CD1c-positive myeloid dendritic cell (primary cell): ENCODE data around the gene ATP2C1.
A peak's percentile ranks its signal among the peaks of the same experiment; 100 is the strongest.
"Not testable (repeated sequence)": the region's sequence is repeated elsewhere in the genome, so short reads cannot be mapped to it uniquely, and the experiment has no call there.

Source experiments
- DNase-seq: peaks from one replicate; pipeline ENCODE4 v3.0.0-alpha.2; 2016; ENCODE audit errors: extremely low spot score

ATP2C1 gene

DNA sequence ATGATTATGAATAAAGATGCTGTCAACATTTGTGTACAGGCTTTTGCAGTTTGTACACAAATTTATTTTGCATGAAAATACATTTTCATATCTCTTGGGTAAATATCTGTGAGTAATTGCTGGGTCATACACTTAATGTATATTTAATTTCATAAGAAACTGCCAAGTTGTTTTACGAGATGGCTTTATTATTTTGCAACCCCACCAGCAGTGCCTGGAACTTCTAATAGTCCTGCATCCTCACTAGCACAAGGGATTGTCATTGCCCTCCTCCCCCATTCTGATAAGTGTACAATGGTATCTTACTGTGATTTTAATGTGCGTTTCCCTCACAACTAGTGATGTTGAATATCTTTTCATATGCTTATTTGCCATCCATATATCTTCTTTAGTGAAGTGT lies 87.6 kb downstream of the ATP2C1 start:
- no peak for DNase-seq

DNA sequence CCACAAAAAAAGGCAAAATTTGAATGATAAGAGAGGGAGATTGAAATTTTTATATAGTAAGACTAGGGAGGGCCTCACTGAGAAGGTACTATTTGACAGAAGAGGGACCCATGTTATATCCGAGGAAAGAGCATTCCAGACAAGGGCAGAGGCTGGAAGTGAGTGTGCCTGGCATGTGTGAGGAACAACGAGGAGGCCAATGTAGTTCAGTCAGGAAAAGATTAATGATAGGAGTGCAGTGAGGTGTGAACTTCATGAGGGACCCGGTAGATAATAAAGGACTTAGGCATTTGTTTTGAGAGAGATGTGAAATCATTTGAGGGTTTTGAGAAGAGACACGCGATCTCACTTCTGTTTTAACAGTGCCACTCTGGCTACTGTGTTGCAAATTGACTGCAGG lies 96.4 kb downstream of the ATP2C1 start:
- DNase-seq, result no peak

DNA sequence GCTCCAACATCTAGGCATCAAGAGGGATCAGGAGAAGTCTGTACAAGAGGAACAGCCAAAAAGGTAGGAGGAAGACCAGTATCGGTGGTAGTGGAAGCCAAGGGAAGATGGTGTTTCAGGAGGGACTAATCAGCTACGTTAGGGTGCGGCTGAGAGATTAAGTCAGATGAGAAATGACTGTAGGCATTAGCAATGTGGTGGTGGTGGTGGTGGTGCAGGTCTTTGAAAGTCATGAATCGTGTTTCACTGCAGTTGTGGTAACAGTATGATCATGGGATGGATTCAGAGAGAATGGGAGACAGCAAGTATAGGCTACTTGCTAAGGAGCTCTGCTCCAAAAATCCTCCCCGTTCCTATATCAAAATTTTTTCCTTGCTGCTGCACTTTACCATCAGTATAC lies 97.2 kb downstream of the ATP2C1 start:
- DNase-seq, result no peak

DNA sequence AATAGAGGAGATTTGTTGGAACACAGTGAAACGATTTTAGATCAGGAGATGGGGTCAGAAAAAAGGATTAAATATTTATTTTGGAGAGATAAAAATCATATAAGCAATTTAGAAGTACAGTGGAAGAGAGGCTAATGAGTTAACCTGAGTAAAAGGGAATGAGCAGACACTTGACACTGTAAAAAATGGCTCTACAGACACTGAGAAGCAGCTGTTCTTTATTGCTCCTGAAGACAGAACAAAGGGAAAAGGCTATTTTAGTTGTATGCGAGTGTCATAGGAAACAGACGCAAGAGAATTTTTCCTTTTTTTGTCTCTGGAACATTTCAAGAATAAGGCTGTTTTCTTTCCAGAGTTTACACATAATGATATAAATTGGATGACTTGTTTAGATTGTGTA lies 98.5 kb downstream of the ATP2C1 start:
- no peak for DNase-seq

DNA sequence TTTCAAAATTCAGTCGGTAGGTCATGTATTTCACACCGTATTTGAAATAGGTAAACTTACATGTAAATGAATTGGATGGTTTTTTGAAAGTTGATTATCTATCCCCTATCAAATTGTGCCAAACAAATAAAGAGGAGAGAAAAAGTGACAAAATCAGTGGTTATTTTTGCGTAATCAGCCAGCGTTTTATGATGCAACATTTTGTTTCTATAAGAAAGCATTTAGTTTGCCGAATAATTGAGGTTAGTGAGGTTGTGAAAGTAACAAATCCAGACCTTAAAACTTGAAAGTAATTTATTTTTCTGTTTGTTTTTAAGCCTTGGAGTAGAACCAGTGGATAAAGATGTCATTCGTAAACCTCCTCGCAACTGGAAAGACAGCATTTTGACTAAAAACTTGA lies 103.4 kb downstream of the ATP2C1 start:
- DNase-seq, result peak; percentile 20

DNA sequence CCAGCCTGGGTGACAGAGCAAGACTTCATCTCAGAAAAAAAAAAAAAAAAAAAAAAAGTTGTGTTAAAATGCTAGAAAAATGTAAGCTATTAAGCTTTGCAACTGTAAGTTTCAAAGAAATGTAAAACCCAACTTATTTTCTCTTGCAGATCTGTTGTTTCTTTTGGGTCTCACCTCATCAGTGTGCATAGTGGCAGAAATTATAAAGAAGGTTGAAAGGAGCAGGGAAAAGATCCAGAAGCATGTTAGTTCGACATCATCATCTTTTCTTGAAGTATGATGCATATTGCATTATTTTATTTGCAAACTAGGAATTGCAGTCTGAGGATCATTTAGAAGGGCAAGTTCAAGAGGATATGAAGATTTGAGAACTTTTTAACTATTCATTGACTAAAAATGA lies 107.2 kb downstream of the ATP2C1 start:
- no peak for DNase-seq

DNA sequence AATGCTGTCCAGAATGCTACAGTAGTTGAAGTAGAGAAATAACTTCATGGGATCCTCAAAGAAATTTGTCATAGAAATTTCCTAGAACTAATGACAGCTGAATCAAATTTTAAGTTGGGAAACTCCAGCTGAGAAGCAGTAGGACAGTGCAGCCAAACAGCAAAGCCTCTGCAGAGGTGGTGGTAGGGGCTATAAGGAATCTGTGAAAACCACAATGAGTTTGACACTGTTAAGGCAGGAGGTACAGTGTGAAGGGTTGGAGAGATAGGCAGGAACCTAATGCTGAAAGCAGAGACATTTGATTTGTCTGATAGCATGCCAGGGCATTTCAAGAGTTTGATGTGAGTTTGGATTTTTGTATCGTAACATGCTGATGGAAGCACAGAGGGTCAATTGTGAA lies 110.7 kb downstream of the ATP2C1 start:
- no peak for DNase-seq

DNA sequence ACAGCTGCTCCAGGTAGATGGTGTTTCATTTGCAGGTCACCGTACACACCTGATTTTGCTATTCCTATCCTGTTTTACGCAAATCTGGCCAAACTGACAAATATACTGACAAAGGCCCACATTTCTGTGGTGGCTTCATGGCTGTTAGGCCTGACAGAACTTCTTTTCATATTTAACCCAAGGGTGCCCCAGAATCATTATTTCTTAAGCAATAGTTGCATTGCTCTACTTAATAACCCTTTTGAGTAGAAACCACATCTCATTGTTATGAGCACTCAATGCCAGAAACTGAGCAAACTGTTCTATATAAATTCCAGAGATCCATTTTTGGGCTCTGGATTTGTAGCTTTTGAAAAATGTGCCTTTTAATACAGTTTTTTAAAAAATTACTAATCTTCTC lies 113.4 kb downstream of the ATP2C1 start:
- DNase-seq, result no peak

DNA sequence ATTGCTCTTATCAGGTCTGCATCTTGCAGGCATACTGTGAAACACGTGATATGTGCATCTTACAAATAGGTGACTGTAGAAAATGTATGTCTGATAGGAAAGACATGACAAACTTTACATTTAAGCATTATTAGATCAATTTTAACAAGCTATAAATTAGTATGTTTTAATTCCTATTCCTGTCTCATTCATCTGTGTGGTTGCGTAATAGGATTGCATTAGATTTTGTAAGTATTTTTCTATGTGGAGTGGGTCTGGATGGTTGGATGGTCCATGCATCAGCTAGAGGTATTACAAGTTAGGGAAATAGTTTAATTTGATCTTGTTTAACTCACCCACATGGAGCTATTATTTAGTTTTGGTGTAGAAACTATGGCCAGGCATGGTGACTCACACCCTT lies 113.9 kb downstream of the ATP2C1 start:
- no peak for DNase-seq

DNA sequence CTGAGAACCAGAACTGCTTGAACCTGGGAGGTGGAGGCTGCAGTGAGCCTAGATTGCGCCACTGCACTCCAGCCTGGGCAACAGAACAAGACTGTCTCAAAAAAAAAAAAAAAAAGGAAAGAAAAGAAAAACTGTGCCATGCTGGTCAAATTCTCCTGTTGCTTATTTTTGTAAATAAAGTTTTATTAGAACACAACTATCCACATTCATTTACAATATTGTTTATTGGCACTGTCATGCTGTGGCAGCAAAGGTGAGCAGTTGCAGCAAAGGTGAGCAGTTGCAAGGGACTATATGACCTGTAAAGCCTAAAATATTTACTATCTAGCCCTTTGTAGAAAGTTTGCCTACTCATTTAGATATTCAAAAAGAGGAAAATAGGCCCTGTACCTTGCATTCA lies 114.4 kb downstream of the ATP2C1 start:
- no peak for DNase-seq

DNA sequence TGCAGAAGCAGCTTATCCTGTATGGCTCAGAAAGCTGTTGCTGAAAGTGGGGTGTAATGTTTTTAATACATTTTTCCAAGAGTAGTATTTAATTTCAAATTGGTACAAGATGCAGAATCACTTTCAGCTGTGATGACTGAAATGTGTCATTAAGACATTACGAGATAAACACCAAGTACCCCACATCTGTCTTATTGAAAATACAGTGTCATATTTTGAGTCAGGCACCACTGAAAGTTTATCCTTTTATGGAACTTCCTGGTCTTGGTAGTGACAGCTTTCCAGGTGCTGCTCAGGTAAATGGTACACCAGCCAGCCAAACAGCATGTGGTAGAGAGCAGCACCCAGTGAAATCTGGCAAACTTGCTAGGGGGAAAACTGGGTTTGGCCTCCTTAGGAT lies 115.8 kb downstream of the ATP2C1 start:
- no peak for DNase-seq

DNA sequence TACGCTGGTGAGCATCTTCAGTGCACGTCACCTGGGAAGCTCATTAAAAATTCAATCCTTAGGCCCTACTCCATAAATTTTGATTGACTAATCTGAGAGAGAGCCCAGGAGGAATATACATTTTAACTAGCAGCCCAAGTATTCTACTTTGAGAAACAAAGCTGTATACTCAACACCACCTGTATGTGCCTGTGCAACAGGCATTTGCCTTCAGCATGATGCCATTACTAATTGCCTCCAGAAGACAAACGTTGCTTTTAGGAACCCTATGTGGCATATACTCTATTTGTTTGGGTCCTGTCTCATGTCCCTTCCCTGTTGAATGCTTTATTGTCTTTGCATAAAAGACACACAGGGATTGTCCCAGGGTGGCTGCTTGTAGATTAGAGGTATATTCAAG lies 125.1 kb downstream of the ATP2C1 start:
- no peak for DNase-seq

DNA sequence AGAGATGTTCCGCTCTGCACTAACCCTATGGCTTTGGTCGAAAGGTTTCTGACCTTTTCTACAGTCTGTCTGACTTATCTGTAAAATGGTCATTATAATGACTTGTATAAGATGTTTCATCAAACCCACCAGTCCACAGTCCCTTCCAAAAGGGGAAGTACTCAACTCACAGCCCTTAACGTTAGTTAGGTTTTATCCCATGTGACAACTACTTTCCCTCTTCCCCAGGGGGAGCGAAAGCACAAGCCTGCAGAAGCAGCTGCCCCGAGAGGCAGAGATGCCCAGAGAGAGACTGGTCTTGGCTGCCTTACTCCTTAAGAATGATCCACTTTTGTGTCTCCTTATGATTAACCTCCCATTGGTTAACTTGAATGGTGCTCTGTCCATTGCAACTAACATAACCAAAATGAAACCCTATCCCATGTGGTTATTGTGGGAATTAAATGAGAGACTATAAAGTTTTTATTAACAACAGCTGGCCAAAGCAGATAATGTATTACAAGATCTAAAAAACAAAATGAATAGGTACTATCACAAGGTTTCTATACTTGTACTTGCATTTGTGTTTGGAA lies 126.3 kb downstream of the ATP2C1 start:
- peak; percentile 61 for DNase-seq

DNA sequence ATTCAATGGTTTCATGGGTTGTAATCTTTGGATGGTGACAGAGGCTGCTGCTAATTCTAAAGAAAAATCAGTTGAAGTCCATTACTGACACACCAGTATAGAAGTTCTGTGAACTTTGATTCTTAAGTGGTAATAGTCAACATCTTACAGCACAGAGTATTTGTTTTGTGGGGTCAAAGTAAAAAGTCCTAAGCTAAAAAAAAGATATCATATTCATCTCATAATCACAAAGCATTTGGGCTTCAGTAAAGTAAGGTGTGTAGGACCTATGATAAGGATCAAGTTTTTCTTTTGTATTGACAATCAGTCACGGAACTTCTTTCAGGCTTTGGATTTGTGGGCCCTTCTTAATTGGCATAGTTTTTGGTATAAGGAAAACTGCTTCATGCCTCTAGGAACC lies 131.7 kb downstream of the ATP2C1 start:
- no peak for DNase-seq

DNA sequence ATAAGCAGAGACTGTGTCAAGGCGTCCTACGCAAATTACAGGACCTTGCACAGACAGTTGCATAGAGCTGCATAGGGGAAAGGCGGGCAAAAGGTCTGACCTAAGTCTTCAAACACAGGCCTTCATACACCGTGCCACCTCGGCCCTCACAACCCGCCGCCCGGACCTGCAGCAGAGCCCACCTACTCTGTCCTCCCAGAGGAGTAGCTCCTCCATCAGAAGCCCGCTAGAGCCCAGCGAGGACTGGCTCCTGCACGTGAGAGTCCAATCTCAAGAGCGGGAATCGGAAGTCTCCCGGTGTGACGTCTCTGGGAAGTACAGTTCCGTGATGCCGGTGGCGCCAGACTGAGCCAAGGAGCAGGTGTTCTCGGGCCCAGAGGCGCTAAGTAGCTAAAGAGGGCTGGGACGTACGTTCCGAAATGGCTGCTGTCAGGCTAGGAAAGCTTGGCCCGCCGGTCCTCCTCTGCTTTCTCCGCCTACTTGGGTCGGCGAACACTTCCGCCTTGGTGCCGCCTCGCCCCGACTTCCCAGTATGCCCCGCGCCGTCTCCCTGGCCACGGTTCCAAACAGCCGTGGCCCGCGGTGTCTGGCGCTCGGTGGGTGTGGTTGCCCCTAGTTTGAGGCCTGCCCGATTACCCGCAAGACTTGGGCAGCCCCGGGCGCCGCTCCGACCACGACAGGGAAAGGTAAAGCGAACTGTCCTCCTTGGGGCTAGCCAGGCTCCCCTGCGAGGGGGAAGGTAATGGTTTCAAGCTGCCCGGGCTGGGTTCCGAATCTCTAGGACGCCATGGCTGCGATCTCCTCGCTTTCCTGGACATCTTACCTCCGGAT lies 132.7 kb downstream of the ATP2C1 start, which contains the start of the genes ASTE1 and NEK11:
TSS of gene ASTE1 (minus strand) at position 505 of the 831 bp plus-strand sequence. CDS start 1,519 bp downstream, outside the sequence.
TSS of gene NEK11 (plus strand) at position 557 of the 831 bp plus-strand sequence. CDS start 2,832 bp downstream, outside the sequence.
- peak; percentile 95 for DNase-seq

DNA sequence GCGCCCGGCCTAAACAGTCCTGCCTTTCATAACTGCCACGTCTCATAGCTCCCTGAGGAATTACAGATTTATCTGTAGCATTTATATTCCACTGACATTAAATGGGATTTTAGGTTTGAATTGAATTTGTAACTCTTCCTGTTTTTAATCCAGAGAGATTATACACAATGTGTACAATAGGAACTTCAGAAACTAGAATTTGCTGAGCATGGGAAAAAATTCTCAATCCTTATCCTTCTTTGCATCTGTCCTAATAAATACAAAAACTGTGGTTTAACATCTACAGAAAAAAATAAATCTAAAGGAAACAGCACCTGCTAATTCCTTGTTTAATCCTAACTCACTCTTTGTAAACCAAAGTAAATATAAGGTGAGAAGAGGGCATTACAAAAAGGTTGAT lies 135.0 kb downstream of the ATP2C1 start:
- DNase-seq, result no peak

DNA sequence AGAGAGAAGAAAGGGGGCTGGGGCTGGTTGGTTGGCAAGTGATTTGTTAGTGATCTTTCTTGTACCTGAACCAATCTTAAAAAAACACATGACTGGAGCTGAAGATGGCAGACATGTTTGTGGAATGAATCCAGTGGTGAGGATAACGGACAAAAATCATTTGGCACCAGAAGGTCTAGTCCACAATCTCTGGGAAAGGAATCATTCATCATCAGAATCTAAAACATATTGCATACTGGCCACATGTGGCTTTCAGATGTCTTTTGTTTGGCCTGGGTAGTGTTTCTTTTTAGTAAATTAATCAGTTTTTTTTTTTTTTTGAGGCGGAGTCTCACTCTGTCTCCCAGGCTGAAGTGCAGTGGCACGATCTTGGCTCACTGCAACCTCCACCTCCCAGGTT lies 137.8 kb downstream of the ATP2C1 start:
- no peak for DNase-seq

DNA sequence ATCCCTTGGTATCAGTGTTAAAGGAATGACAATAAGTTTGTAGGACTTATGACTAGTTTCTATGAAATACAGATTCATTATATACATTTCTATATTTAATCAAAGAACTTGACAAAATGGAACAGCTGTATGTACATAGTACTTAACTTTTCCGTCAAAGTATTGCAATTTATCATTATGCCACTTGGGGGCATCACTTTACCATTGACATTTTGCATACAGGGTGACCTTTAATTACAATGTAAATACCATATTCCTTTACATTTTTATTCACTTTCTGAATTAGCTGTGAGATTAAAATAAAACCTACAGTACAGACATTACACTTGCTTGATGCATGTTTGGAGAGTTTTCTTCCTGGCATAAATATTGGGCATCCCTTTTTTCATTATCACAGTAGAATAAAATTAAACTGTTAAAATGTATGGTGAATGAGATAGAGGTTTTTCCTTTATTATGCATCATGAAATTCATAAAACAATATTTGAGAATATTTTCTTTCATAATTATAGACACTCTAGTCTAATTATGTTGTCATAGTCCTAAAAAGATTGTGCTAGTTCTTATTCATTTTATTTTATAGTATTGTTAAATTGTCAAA lies 139.7 kb downstream of the ATP2C1 start:
- DNase-seq, result peak; percentile 75

DNA sequence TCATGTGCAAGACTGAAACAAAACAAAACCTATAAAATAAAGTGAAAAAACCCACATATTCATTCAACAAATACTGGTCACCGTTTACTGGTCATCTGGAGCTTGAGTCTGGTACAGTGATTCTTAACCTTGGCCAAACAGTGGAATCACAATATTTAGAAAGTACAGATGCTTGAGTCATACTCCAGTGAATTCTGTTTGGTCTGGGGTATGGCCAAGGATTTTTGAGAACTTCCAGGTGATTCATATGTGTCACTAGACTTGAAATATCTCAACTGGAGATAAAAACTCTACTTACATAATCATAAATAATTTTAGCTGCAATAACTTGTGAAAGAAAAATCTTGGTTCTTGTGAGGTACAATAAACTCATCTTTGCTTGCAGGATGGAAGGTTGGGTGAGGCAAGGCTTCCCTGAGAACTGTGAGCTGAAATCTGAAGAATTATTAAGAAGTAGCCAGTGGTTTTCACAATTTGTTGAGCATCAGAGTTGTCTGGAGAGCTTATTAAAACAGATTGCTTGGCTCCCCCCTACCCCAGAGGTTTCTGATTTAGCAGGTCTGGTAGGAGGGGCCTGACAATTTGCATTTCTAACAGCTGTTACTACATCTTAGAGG lies 142.4 kb downstream of the ATP2C1 start:
- no peak for DNase-seq

DNA sequence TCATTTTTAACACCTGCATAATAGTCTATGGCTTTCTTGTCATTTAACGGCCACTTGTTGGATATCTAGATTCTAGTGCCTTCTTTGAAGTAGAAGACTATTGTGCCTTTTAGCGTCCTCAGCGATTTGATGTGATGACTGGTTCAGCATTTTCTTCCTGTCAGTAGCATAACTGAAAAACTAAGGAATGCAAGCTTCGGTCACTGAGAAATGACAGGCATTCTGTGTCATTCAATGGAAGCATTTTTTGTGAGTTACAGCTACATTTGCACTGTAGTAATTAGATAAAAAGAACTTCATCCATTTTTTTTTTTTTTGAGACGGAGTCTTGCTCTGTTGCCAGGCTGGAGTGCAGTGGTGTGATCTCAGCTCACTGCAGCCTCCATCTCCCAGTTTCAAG lies 143.1 kb downstream of the ATP2C1 start:
- no peak for DNase-seq

DNA sequence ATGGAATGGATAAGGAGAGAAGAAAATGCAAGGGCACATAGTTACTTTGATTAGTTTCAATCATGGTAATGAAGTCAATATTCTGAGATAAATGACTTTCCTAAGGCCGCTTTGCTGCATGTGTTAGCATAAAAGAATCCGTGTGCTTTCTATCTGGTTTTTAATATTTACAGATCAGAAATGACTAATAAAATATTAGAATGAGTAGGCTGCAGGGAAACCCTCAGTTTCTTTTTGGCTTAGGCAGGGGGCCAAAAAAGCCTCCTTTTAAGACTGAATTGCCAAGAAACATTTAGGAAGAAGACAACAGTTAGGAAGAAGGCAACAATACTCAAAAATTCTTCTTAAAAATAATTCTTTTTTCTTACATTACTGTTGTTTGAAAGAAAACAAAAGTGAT lies 144.4 kb downstream of the ATP2C1 start:
- DNase-seq, result no peak

DNA sequence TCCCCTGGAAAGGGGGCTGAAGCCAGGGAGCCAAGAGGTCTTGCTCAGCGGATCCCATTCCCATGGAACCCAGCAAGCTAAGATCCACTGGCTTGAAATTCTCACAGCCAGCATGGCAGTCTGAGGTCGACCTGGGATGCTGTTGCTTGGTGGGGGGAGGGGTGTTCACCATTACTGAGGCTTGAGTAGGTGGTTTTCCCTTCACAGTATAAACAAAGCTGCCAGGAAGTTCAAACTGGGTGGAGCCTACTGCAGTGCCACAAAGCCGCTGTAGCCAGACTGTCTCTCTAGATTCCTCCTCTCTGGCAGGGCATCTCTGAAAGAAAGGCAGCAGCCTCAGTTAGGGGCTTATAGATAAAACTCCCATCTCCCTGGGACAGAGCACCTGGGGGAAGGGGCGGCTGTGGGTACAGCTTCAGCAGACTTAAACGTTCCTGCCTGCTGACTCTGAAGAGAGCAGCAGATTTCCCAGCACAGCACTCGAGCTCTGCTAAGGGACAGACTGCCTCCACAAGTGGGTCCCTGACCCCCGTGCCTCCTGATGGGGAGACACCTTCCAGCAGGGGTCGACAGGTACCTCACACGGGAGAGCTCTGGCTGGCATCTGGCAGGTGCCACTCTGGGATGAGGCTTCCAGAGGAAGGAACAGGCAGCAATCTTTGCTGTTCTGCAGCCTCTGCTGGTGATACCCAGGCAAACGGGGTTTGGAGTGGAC lies 148.5 kb downstream of the ATP2C1 start:
- DNase-seq, result not testable (repeated sequence)
